K562 (cell line): Measurements from ENCODE around the gene GLTPD2. TPM values are rescaled to one million over a fixed set of nuclear protein-coding genes. Genes with fewer than 3 reads are reported as not detected.

Experiments
- ARNT ChIP-seq, 2 experiments: fragments of 450-650 bp; IDR thresholded peaks; 2 replicates each; pipeline ENCODE4 v1.6.1; 2016; ENCODE audit warnings: mild to moderate bottlenecking in 1 of 2
- BHLHE40 ChIP-seq: IDR thresholded peaks from 2 replicates; pipeline ENCODE4 v1.6.1; 2011; ENCODE audit warnings: low read length, improper control_type of control experiment
- CCAR2 ChIP-seq: fragments of 200-400 bp; formaldehyde crosslinking; IDR thresholded peaks from 2 replicates; pipeline ENCODE4 v1.6.1; 2017; ENCODE audit warnings: mild to moderate bottlenecking, low read depth, low read length
- CSDE1 ChIP-seq, 2 experiments: fragments of 450-650 bp; IDR thresholded peaks; 2 replicates each; pipeline ENCODE4 v1.6.1; 2016; ENCODE audit warnings: mild to moderate bottlenecking in 1 of 2
- DEAF1 ChIP-seq: fragments of 450-650 bp; formaldehyde crosslinking; IDR thresholded peaks from 2 replicates; pipeline ENCODE4 v1.4.0; 2020; ENCODE audit warnings: mild to moderate bottlenecking, moderate library complexity
- E2F4 ChIP-seq: sonication (generic); formaldehyde crosslinking; IDR thresholded peaks from 2 replicates; pipeline ENCODE4 v1.8.0; 2022; ENCODE audit warnings: mild to moderate bottlenecking, low read depth, missing genetic modification reagents
- FOXJ2 ChIP-seq: fragments of 200-800 bp; sonication (Bioruptor generic); IDR thresholded peaks from 2 replicates; pipeline ENCODE4 v1.6.1; 2016; ENCODE audit warnings: missing genetic modification characterization, missing compliant biosample characterization
- FOXK1 ChIP-seq: sonication (generic); formaldehyde crosslinking; IDR thresholded peaks from 2 replicates; pipeline ENCODE4 v1.8.0; 2022; ENCODE audit warnings: missing genetic modification reagents, mild to moderate bottlenecking, borderline replicate concordance
- HCFC1 ChIP-seq: IDR thresholded peaks from 2 replicates; pipeline ENCODE4 v1.6.1; 2012; ENCODE audit warnings: low read depth, low read length, improper control_type of control experiment
- MAFG ChIP-seq: fragments of 450-650 bp; conservative IDR thresholded peaks from 2 replicates; pipeline ENCODE4 v1.6.1; 2016; ENCODE audit warnings: missing genetic modification characterization, missing compliant biosample characterization
- MEF2A ChIP-seq: IDR thresholded peaks from 2 replicates; pipeline ENCODE4 v1.6.1; 2011; ENCODE audit warnings: low read depth, mild to moderate bottlenecking, low read length, moderate library complexity; ENCODE audit not compliant: control insufficient read depth
- MLLT1 ChIP-seq, 2 experiments: fragments of 450-650 bp; IDR thresholded peaks; 2 replicates each; pipeline ENCODE4 v1.6.1; 2016
- POLR3A ChIP-seq: IDR thresholded peaks from 2 replicates; pipeline ENCODE4 v1.6.1; 2011; ENCODE audit warnings: borderline replicate concordance, mild to moderate bottlenecking, moderate library complexity; ENCODE audit not compliant: insufficient read length, insufficient read depth; ENCODE audit errors: extremely low read depth
- POU5F1 ChIP-seq: fragments of 150-350 bp; IDR thresholded peaks from 2 replicates; pipeline ENCODE4 v1.6.1; 2014; ENCODE audit warnings: borderline replicate concordance, low read length, low read depth, mild to moderate bottlenecking; ENCODE audit not compliant: partially characterized antibody
- PRDM10 ChIP-seq: fragments of 450-650 bp; IDR thresholded peaks from 2 replicates; pipeline ENCODE4 v1.6.1; 2018; ENCODE audit not compliant: partially characterized antibody
- PURB ChIP-seq: sonication (generic); formaldehyde crosslinking; IDR thresholded peaks from 2 replicates; pipeline ENCODE4 v1.9.0; 2021; ENCODE audit warnings: low read depth, mild to moderate bottlenecking, missing genetic modification reagents
- RBM15 ChIP-seq: fragments of 200-400 bp; formaldehyde crosslinking; IDR thresholded peaks from 2 replicates; pipeline ENCODE4 v1.6.1; 2018; ENCODE audit warnings: mild to moderate bottlenecking, low read length, moderate library complexity; ENCODE audit not compliant: insufficient read depth
- RBM22 ChIP-seq: fragments of 200-400 bp; formaldehyde crosslinking; IDR thresholded peaks from 2 replicates; pipeline ENCODE4 v1.6.1; 2018; ENCODE audit warnings: low read length, low read depth; ENCODE audit not compliant: poor library complexity, severe bottlenecking
- TAF15 ChIP-seq: fragments of 200-400 bp; formaldehyde crosslinking; IDR thresholded peaks from 2 replicates; pipeline ENCODE4 v1.6.1; 2017; ENCODE audit warnings: mild to moderate bottlenecking, low read depth, low read length, moderate library complexity
- ZNF830 ChIP-seq: fragments of 250-450 bp; sonication (Bioruptor Pico); IDR thresholded peaks from 2 replicates; pipeline ENCODE4 v1.5.0; 2021; ENCODE audit warnings: mild to moderate bottlenecking
- polyA plus RNA-seq, 8 experiments: library from polyadenylated mRNA; depleted of rRNA in 4 of 8; stranded (reverse) in 5 of 8; unstranded in 3 of 8; fragments of >200 nt; fragmentation: Nextera tagmentation in 2 of 8; fragmentation: Illumina TruSeq in 1 of 8; extraction: Ambion mirVana in 2 of 8; extraction: Trizol in 1 of 8; gene quantifications; 2 replicates each; pipeline versions ENCODE4 v1.2.1 to v1.2.3, GENCODE V29; 2011 to 2014; ENCODE audit warnings: inconsistent platforms in 1 of 8, missing spikeins in 1 of 8
- total RNA-seq, 7 experiments: library from RNA; depleted of rRNA in 6 of 7; stranded (reverse); fragments of >200 nt in 6 of 7; fragmentation: Illumina TruSeq in 2 of 7; extraction: Trizol in 2 of 7; gene quantifications; 2 replicates each; pipeline versions ENCODE4 v1.2.1 to v1.2.3, GENCODE V29; 2011 to 2021; ENCODE audit warnings: low replicate concordance in 1 of 7

The GLTPD2 gene
- total and polyA plus RNA-seq, 9 of the 15 experiments (the other 6 are each of a cell fraction or from before 2014, with no cell fraction given) = not detected

GRCh38 chr17:4789951-4790704 lies 1.4 kb downstream of the GLTPD2 start (continued):
- TF ChIP-seq FOXJ2 (tag) (no peak), RBM22 (peak; percentile 60), MLLT1 (IDR thresholded peaks at IDR 0.05) (no peak), E2F4 (no peak; the same call in 1 of the 2 replicates), POLR3A (no peak), FOXK1 (CRISPR knock-in tag) (no peak), PRDM10 (peak; percentile 16), MAFG (no peak), DEAF1 (no peak), ZNF830 (CRISPR knock-in tag) (no peak), BHLHE40 (peak; percentile 52; the same call in 1 of the 2 replicates), CCAR2 (no peak), CSDE1 (IDR thresholded peaks at IDR 0.05) (no peak), RBM15 (no peak), MEF2A (no peak), TAF15 (no peak), ARNT (IDR thresholded peaks at IDR 0.05) (no peak), POU5F1 (no peak), HCFC1 (peak; percentile 55; the same call in 1 of the 2 replicates), PURB (CRISPR knock-in tag) (no peak)
